Right lobe of liver (tissue), 4 donors: ENCODE results near the gene STAMBPL1.

Experiments
- POLR2A ChIP-seq: fragments of 450-650 bp; IDR thresholded peaks from one replicate; pipeline ENCODE4 v1.6.1; 2017; ENCODE audit warnings: antibody characterized with exemption, mild to moderate bottlenecking
- TF ChIP-seq, protein P1 (sequence below), 4 donors: fragments of 200-600 bp in 3 of 4; fragments of 450-650 bp in 1 of 4; IDR thresholded peaks; one replicate each; pipeline versions ENCODE4 v1.5.1 to v1.8.0; 2016 to 2022; ENCODE audit warnings: antibody characterized with exemption in 4 of 4, mild to moderate bottlenecking in 2 of 4
- donor health status: DM: no; HTN: no; CAD: no.
- donor health status: DM: no; HTN: no; CAD: no.
- donor health status: DM: no; HTN: yes; CAD: no.

DNA sequence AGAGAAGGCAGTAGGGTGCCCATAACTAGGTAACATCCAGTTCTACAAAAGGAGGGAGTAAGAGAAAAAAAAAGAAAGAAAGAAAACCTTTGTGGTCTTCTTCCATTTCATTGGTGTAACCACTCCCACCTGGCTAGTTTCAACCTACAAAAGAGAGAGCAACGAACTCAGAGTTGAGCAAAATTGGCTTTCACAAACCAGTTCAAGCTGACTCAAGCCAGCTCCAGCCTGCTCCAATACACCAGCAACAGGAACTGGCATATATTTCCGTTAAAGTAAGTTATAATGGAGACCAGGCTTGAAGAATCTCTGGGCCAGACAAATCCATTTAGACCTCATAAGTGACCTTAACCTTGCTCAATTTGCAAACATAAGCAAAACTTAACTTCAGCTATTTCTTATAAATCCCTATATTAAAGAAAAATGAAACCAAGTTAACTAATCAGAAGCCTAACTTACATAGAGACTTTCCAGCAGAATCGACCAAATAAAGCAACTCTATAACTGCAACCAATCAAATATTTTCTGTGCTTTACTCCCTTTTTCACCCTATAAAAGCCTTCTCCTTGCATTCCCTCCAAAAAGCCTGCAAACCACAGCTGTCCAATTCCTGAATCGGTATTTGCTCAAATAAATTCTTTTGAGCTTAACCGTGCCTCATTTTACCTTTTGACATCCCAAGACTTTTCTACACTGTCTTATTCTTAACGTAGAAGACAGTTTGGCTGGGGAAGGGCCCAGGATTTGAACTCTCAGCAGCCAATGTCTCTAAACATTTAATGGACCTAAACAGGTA, 38.5 kb upstream of the STAMBPL1 start:
- TF ChIP-seq, protein P1, sequence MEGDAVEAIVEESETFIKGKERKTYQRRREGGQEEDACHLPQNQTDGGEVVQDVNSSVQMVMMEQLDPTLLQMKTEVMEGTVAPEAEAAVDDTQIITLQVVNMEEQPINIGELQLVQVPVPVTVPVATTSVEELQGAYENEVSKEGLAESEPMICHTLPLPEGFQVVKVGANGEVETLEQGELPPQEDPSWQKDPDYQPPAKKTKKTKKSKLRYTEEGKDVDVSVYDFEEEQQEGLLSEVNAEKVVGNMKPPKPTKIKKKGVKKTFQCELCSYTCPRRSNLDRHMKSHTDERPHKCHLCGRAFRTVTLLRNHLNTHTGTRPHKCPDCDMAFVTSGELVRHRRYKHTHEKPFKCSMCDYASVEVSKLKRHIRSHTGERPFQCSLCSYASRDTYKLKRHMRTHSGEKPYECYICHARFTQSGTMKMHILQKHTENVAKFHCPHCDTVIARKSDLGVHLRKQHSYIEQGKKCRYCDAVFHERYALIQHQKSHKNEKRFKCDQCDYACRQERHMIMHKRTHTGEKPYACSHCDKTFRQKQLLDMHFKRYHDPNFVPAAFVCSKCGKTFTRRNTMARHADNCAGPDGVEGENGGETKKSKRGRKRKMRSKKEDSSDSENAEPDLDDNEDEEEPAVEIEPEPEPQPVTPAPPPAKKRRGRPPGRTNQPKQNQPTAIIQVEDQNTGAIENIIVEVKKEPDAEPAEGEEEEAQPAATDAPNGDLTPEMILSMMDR (IDR thresholded peaks at IDR 0.05) = no peak
- TF ChIP-seq POLR2A = no peak
